Measurements from ENCODE around the gene FGF16. TPM values are rescaled to one million over a fixed set of nuclear protein-coding genes. Genes with fewer than 3 reads are reported as not detected.

FGF16 gene
- total RNA-seq, 1 donor from 2014 or later: not detected

DNA sequence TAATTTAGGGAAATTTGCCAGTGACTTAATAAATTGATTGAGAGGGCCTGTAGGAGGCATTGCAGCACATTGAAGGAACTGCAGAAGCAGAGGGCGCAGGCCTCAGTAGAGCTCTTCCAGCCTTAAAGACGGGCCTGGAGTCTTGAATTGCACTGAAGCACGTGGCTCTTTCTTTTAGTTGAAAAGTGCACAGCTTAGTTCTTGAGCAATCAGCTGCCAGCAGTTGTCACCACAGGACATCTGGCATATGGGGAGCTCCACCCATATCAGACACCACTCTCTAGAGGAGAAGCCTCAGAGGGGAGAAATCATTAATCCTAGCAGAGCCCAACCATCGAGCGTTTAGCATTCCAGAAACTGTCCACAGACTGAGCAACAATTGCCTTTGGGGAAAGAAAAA is 16.0 kb upstream of the FGF16 start:
- DNase-seq (ENCODE audit: low spot score in 2 of 2, unreplicated experiment in 2 of 2): no peak
- TF ChIP-seq, protein P1, sequence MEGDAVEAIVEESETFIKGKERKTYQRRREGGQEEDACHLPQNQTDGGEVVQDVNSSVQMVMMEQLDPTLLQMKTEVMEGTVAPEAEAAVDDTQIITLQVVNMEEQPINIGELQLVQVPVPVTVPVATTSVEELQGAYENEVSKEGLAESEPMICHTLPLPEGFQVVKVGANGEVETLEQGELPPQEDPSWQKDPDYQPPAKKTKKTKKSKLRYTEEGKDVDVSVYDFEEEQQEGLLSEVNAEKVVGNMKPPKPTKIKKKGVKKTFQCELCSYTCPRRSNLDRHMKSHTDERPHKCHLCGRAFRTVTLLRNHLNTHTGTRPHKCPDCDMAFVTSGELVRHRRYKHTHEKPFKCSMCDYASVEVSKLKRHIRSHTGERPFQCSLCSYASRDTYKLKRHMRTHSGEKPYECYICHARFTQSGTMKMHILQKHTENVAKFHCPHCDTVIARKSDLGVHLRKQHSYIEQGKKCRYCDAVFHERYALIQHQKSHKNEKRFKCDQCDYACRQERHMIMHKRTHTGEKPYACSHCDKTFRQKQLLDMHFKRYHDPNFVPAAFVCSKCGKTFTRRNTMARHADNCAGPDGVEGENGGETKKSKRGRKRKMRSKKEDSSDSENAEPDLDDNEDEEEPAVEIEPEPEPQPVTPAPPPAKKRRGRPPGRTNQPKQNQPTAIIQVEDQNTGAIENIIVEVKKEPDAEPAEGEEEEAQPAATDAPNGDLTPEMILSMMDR (IDR thresholded peaks at IDR 0.05; ENCODE audit: unreplicated experiment): no peak
- Mint-ChIP-seq H3K4me1 (no peaks in the 10 kb centered on the region), H3K4me3 (no peak overlapping the region), H3K9me3 (peaks cover 11% of the 10 kb centered on the region), H3K27me3 (ENCODE audit: low read depth) (no peaks in the 10 kb centered on the region), H3K36me3 (no peaks in the 10 kb centered on the region), H3K27ac (no peak overlapping the region)

DNA sequence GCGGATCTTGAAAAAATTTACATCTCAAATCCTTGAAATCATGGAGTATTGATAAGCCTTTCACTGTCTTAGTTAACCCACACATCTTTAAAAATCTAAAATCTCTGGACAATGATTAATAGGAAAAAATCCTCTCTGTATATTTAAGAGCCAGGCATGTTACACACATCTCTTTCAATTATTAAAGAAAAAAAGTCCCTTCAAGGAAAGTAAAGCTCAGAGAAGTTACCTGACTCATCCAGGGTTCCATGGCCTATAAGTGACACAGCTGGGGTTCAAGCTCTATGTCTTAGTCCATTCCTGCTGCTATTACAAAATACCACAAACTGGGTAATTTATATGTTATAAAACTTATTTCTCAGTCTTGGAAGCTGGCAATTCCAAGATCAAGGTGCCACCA is 14.2 kb upstream of the FGF16 start:
- Mint-ChIP-seq H3K9me3 (peaks cover 15% of the 10 kb centered on the region), H3K27me3 (ENCODE audit: low read depth) (no peaks in the 10 kb centered on the region), H3K36me3 (no peaks in the 10 kb centered on the region), H3K27ac (no peak overlapping the region), H3K4me3 (no peak overlapping the region), H3K4me1 (no peaks in the 10 kb centered on the region)
- TF ChIP-seq, protein P1 (IDR thresholded peaks at IDR 0.05; ENCODE audit: unreplicated experiment): no peak
- DNase-seq (ENCODE audit: low spot score in 2 of 2, unreplicated experiment in 2 of 2): no peak

DNA sequence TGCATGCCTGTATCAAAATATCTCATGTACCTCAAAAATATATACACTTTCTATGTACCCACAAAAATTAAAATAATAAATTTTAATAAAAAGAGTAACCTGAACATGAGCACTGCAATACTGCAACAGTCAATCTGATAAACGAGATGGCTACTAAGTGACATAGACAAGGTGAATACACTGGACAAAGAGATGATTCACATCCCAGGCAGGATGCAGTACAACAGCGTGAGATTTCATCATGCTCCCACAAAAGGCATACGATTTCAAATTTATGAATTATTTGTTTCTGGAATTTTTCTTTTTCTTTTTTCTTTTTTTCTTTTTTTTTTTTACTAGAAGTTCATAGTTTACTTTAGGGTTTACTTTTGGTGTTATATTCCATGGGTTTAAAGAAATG is 12.2 kb upstream of the FGF16 start:
- Mint-ChIP-seq H3K36me3 (no peaks in the 10 kb centered on the region), H3K9me3 (peaks cover 20% of the 10 kb centered on the region), H3K27me3 (ENCODE audit: low read depth) (no peaks in the 10 kb centered on the region), H3K4me3 (no peak overlapping the region), H3K4me1 (no peaks in the 10 kb centered on the region), H3K27ac (no peak overlapping the region)
- TF ChIP-seq, protein P1 (IDR thresholded peaks at IDR 0.05; ENCODE audit: unreplicated experiment): no peak
- DNase-seq (ENCODE audit: low spot score in 2 of 2, unreplicated experiment in 2 of 2): no peak

DNA sequence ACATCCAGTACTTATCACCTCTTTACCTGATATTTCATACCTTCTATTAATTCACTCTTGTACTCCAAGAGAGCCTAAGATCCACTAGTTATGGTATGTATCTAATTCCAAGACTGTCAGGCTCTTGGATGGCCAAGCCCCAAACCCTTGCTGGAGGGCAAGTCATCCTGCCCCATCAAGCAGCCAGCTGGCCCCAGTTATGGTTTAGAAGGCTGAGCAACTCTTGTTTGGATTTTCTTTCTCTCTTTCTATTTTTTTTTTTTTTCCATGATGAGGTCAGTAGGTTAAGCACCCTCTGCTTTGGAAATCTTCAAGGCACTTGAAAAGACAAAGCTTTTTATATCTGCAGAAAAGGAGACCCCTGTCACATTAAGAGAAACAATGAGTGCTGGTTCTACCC is 10.9 kb upstream of the FGF16 start:
- Mint-ChIP-seq H3K27ac (no peak overlapping the region), H3K27me3 (ENCODE audit: low read depth) (no peaks in the 10 kb centered on the region), H3K4me3 (no peak overlapping the region), H3K36me3 (no peaks in the 10 kb centered on the region), H3K9me3 (peaks cover 24% of the 10 kb centered on the region), H3K4me1 (no peaks in the 10 kb centered on the region)
- no peak for DNase-seq (ENCODE audit: low spot score in 2 of 2, unreplicated experiment in 2 of 2)
- TF ChIP-seq, protein P1 (IDR thresholded peaks at IDR 0.05; ENCODE audit: unreplicated experiment): no peak

DNA sequence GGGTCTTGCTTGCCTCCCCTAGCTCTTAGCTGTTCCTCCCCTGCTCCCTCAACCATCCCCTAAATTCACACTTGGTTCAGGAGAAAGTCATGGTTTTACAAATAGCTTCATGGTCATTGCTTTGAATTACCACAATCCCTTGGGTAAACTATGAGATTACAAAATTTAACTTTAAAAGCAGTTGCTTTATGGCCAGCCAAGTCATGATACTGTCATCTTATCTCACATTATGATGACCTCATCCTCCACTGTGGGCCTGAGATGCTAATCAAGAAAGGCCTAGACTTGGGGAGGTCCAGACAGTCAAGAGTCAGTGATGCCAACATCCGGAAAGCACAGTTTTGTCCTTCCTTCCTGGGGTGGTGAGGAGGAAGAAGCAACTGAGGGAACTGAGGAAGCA is 10.5 kb upstream of the FGF16 start:
- no peak for DNase-seq (ENCODE audit: low spot score in 2 of 2, unreplicated experiment in 2 of 2)
- H3K4me1 Mint-ChIP-seq: no peaks in the 10 kb centered on the region
- H3K36me3 Mint-ChIP-seq: no peaks in the 10 kb centered on the region
- no peaks in the 10 kb centered on the region for H3K27me3 Mint-ChIP-seq (ENCODE audit: low read depth)
- H3K9me3 Mint-ChIP-seq: peaks cover 26% of the 10 kb centered on the region
- no peak overlapping the region for H3K4me3 Mint-ChIP-seq
- TF ChIP-seq, protein P1 (IDR thresholded peaks at IDR 0.05; ENCODE audit: unreplicated experiment): no peak
- no peak overlapping the region for H3K27ac Mint-ChIP-seq

DNA sequence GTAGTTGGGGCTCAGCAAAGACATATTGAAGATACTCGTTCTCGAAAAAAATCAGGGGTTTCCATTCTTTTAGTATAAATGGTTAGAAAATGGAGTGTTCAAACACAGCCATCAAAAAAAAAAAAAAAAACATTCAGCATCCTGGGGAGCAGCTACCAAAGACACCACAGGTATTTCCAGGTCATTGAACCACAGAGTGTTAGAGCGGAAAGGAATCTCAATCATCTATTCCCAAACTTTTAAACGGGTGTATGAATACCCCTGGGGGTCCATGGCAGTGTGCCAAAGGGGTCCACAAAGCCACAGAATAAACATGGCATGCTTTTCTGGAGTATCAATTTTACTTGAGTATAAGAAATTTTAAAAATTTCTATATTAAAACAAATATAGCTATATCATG is 6.9 kb upstream of the FGF16 start:
- no peak overlapping the region for H3K27ac Mint-ChIP-seq
- no peaks in the 10 kb centered on the region for H3K4me1 Mint-ChIP-seq
- H3K9me3 Mint-ChIP-seq: peaks cover 24% of the 10 kb centered on the region
- TF ChIP-seq, protein P1 (IDR thresholded peaks at IDR 0.05; ENCODE audit: unreplicated experiment): no peak
- DNase-seq (ENCODE audit: low spot score in 2 of 2, unreplicated experiment in 2 of 2): no peak
- H3K4me3 Mint-ChIP-seq: no peak overlapping the region
- peaks cover 15% of the 10 kb centered on the region for H3K27me3 Mint-ChIP-seq (ENCODE audit: low read depth)
- no peaks in the 10 kb centered on the region for H3K36me3 Mint-ChIP-seq

Data from mesothelial cell of epicardium (in vitro differentiated cells).